Testis (tissue), 3 donors: Measurements from ENCODE around the gene CRIM1. TPM values are rescaled to one million over a fixed set of nuclear protein-coding genes. Genes with fewer than 3 reads are reported as not detected.

Source experiments
- DNase-seq: peaks from one replicate; pipeline ENCODE4 v3.0.0-alpha.2; 2019
- H3K27ac ChIP-seq, 2 donors: fragments of 200-600 bp; sonication (generic); one replicate each; pipeline ENCODE4 v1.5.1; 2019
- H3K27me3 ChIP-seq: fragments of 200-600 bp; sonication (generic); one replicate; pipeline ENCODE4 v1.5.1; 2019
- H3K36me3 ChIP-seq: fragments of 200-600 bp; sonication (generic); one replicate; pipeline ENCODE4 v1.5.1; 2017; ENCODE audit warnings: low read depth; ENCODE audit errors: missing control alignments
- H3K4me1 ChIP-seq: fragments of 200-600 bp; sonication (generic); one replicate; pipeline ENCODE4 v1.5.1; 2019
- H3K4me3 ChIP-seq, 2 donors: fragments of 200-600 bp; sonication (generic); one replicate each; pipeline ENCODE4 v1.5.1; 2017 to 2019
- H3K9me3 ChIP-seq: fragments of 200-600 bp; sonication (generic); one replicate; pipeline ENCODE4 v1.5.1; 2017
- CTCF ChIP-seq, 3 experiments: fragments of 450-650 bp in 2 of 3; fragments of 200-600 bp in 1 of 3; sonication (generic) in 1 of 3; IDR thresholded peaks; one replicate each; pipeline ENCODE4 v1.5.1; 2016 to 2019; ENCODE audit warnings: antibody characterized with exemption in 3 of 3, mild to moderate bottlenecking in 2 of 3, moderate library complexity in 1 of 3
- POLR2A ChIP-seq: fragments of 450-650 bp; IDR thresholded peaks from one replicate; pipeline ENCODE4 v1.6.1; 2017; ENCODE audit warnings: antibody characterized with exemption, mild to moderate bottlenecking, moderate library complexity
- WGBS, 2 donors: methylation state at CpG; one replicate each; pipeline ENCODE4 v1.1.5; 2018; 5-methylcytosine and 5-hydroxymethylcytosine counted together
- intact Hi-C: fragments of 100-400 bp; cut with DNase I; formaldehyde crosslinking; loops from one replicate; pipeline ENCODE4 v1.15.1; 2023; ENCODE audit warnings: low total_unique reads
- polyA plus RNA-seq: library from polyadenylated mRNA; stranded (reverse); fragments of 350-450 nt; fragmentation: Illumina TruSeq; extraction: RNeasy Lipid Tissue Mini Kit (QIAGEN cat#74804); gene quantifications from one replicate; pipeline ENCODE4 v1.2.3, GENCODE V29; 2014; ENCODE audit warnings: low read depth, low replicate concordance; ENCODE audit not compliant: insufficient read depth
- total RNA-seq, 2 donors: library from RNA; depleted of rRNA; stranded (reverse); fragments of >200 nt; gene quantifications; one replicate each; pipeline ENCODE4 v1.2.3, GENCODE V29; 2016

Gene CRIM1
- total and polyA plus RNA-seq, 3 donors from 2014 or later: 38.2 to 94.1 (median 68.4) TPM

GRCh38 chr2:36597532-36598377, 242.2 kb downstream of the CRIM1 start, which contains the start of gene FEZ2:
FEZ2 (minus strand) TSS chr2:36598168; CDS start chr2:36598142, 26 bp downstream.
- DNase-seq: peak; percentile 78
- Histone ChIP-seq H3K9me3 (no peaks in the 10 kb centered on the region), H3K4me3 (peak within 1 kb of the TSS; percentile 99), H3K27me3 (no peaks in the 10 kb centered on the region), H3K27ac (peak within 1 kb of the TSS; percentile 95), H3K4me1 (peaks cover 9% of the 10 kb centered on the region), H3K36me3 (no peaks in the 10 kb centered on the region)
- no peak for TF ChIP-seq POLR2A
- no peak for TF ChIP-seq CTCF (IDR thresholded peaks at IDR 0.05)
- 0 to 1% methylated on average over 44 to 59 of the region's 81 CpGs for WGBS, 2 donors
- intact Hi-C loops: no loop called here

Other genes with a start within 250 kb of the CRIM1 start
- gene FEZ2, start 242.4 kb downstream of the CRIM1 start, total RNA-seq: 10 to 100 TPM; 56.6 to 63.6 TPM
- gene FEZ2, start 242.4 kb downstream of the CRIM1 start, polyA plus RNA-seq: 46.2 TPM